CD14-positive monocyte (primary cell): ENCODE measurements around the gene ZNF888. TPM values are rescaled to one million over a fixed set of nuclear protein-coding genes. Genes with fewer than 3 reads are reported as not detected.
A peak's percentile ranks its signal among the peaks of the same experiment; 100 is the strongest.
"Not testable (repeated sequence)": the region's sequence is repeated elsewhere in the genome, so short reads cannot be mapped to it uniquely, and the experiment has no call there.

ENCODE experiments used
- DNase-seq, 3 donors: peaks; one replicate each; pipeline ENCODE4 v3.0.0-alpha.2; 2011 to 2022
- H2AFZ ChIP-seq: 2 replicates; pipeline ENCODE4 v1.6.0; 2012; ENCODE audit warnings: mild to moderate bottlenecking, low read depth, low read length, inconsistent platforms; ENCODE audit not compliant: insufficient read depth, poor library complexity, severe bottlenecking
- H3K27ac ChIP-seq, 2 donors: 1 replicate in 1 of 2; 2 replicates in 1 of 2; pipeline ENCODE4 v1.5.1; 2012 to 2013; ENCODE audit warnings: low read length in 2 of 2, control low read depth in 1 of 2, inconsistent platforms in 1 of 2, low read depth in 1 of 2, mild to moderate bottlenecking in 1 of 2
- H3K27me3 ChIP-seq, 2 donors: one replicate each; pipeline versions ENCODE4 v1.6.0 to v1.6.1; 2011 to 2013; ENCODE audit warnings: low read length in 2 of 2; ENCODE audit not compliant: control insufficient read depth in 2 of 2, insufficient read depth in 2 of 2
- H3K36me3 ChIP-seq, 2 donors: replicated peaks in 1 of 2; 1 replicate in 1 of 2; 2 replicates in 1 of 2; pipeline versions ENCODE4 v1.5.1 to v1.6.1; 2012 to 2013; ENCODE audit warnings: low read length in 2 of 2, control low read depth in 1 of 2, inconsistent platforms in 1 of 2, mild to moderate bottlenecking in 1 of 2; ENCODE audit not compliant: insufficient read depth in 2 of 2, control insufficient read depth in 1 of 2
- H3K4me1 ChIP-seq, 2 donors: 1 replicate in 1 of 2; 2 replicates in 1 of 2; pipeline versions ENCODE4 v1.5.1 to v1.6.1; 2012 to 2013; ENCODE audit warnings: low read length in 2 of 2, control low read depth in 1 of 2, inconsistent platforms in 1 of 2, mild to moderate bottlenecking in 1 of 2, moderate library complexity in 1 of 2; ENCODE audit not compliant: insufficient read depth in 2 of 2, control insufficient read depth in 1 of 2
- H3K4me2 ChIP-seq: replicated peaks from 2 replicates; pipeline ENCODE3; 2012; ENCODE audit warnings: low read length, moderate library complexity, mild to moderate bottlenecking; ENCODE audit not compliant: poor library complexity, severe bottlenecking; ENCODE audit errors: extremely low read depth
- H3K4me3 ChIP-seq, 3 experiments: fragments of 200-600 bp in 1 of 3; sonication (generic) in 1 of 3; replicated peaks in 1 of 3; 1 replicate in 2 of 3; 2 replicates in 1 of 3; pipeline ENCODE4 v1.5.1; 2011 to 2013; ENCODE audit warnings: low read length in 3 of 3, mild to moderate bottlenecking in 3 of 3, control low read depth in 2 of 3, low read depth in 2 of 3, inconsistent platforms in 1 of 3, moderate library complexity in 1 of 3
- H3K79me2 ChIP-seq: 2 replicates; pipeline ENCODE4 v1.6.0; 2012; ENCODE audit warnings: mild to moderate bottlenecking, control low read depth, inconsistent platforms, low read length, moderate library complexity; ENCODE audit not compliant: insufficient read depth
- H3K9ac ChIP-seq: 2 replicates; pipeline ENCODE4 v1.6.0; 2017; ENCODE audit warnings: low read length, mild to moderate bottlenecking; ENCODE audit not compliant: insufficient read depth, poor library complexity, severe bottlenecking
- H3K9me3 ChIP-seq, 2 donors: replicated peaks in 1 of 2; 1 replicate in 1 of 2; 2 replicates in 1 of 2; pipeline versions ENCODE4 v1.5.1 to v1.6.1; 2012 to 2013; ENCODE audit warnings: low read length in 2 of 2, control low read depth in 1 of 2; ENCODE audit not compliant: control insufficient read depth in 1 of 2, insufficient read depth in 1 of 2
- H4K20me1 ChIP-seq: 2 replicates; pipeline ENCODE4 v1.6.0; 2012; ENCODE audit warnings: mild to moderate bottlenecking, low read length, control low read depth, moderate library complexity; ENCODE audit not compliant: insufficient read depth
- H3K27ac Mint-ChIP-seq, 7 donors: one replicate each; pipeline ENCODE4 v1.8.0; 2020; ENCODE audit warnings: mild to moderate bottlenecking in 7 of 7, mixed read lengths in 7 of 7, moderate library complexity in 6 of 7, inconsistent platforms in 2 of 7
- H3K27me3 Mint-ChIP-seq, 3 donors: one replicate each; pipeline ENCODE4 v1.8.0; 2021 to 2022; ENCODE audit warnings: low read depth in 3 of 3, mild to moderate bottlenecking in 3 of 3, mixed read lengths in 3 of 3, moderate library complexity in 3 of 3, inconsistent platforms in 1 of 3
- H3K36me3 Mint-ChIP-seq, 2 donors: one replicate each; pipeline ENCODE4 v1.8.0; 2020; ENCODE audit warnings: mixed read lengths in 2 of 2, inconsistent platforms in 1 of 2, mild to moderate bottlenecking in 1 of 2
- H3K4me1 Mint-ChIP-seq: one replicate; pipeline ENCODE4 v1.8.0; 2020; ENCODE audit warnings: mild to moderate bottlenecking, mixed read lengths
- H3K4me3 Mint-ChIP-seq, 2 donors: one replicate each; pipeline ENCODE4 v1.8.0; 2020; ENCODE audit warnings: mild to moderate bottlenecking in 2 of 2, mixed read lengths in 2 of 2, moderate library complexity in 1 of 2
- H3K9me3 Mint-ChIP-seq, 7 donors: one replicate each; pipeline ENCODE4 v1.8.0; 2020 to 2022; ENCODE audit warnings: mixed read lengths in 7 of 7, mild to moderate bottlenecking in 6 of 7, moderate library complexity in 6 of 7, inconsistent platforms in 2 of 7
- WGBS: methylation state at CpG from one replicate; pipeline ENCODE4 v1.1.5; 2013; ENCODE audit warnings: missing lambda C conversion rate; ENCODE audit not compliant: insufficient coverage; 5-methylcytosine and 5-hydroxymethylcytosine counted together
- intact Hi-C, 2 donors: fragments of 100-400 bp; cut with micrococcal nuclease; formaldehyde crosslinking; loops; one replicate each; pipeline versions ENCODE4 v1.15.0 to v1.15.1; 2023
- polyA plus RNA-seq, 3 donors: library from polyadenylated mRNA; depleted of rRNA in 1 of 3; unstranded in 2 of 3; stranded (reverse) in 1 of 3; fragments of 300-500 nt in 2 of 3; fragments of >200 nt in 1 of 3; fragmentation: Illumina TruSeq in 2 of 3; gene quantifications; 1 replicate in 2 of 3; 2 replicates in 1 of 3; pipeline ENCODE4 v1.2.3, GENCODE V29; 2012 to 2021
- TF ChIP-seq, protein P1 (sequence below): fragments of 200-600 bp; IDR thresholded peaks from one replicate; pipeline ENCODE4 v1.8.0; 2022; ENCODE audit warnings: antibody characterized with exemption, mild to moderate bottlenecking

ZNF888 gene
- polyA plus RNA-seq, 3 donors: 0.71 to 1.7 (median 1.4) TPM

DNA sequence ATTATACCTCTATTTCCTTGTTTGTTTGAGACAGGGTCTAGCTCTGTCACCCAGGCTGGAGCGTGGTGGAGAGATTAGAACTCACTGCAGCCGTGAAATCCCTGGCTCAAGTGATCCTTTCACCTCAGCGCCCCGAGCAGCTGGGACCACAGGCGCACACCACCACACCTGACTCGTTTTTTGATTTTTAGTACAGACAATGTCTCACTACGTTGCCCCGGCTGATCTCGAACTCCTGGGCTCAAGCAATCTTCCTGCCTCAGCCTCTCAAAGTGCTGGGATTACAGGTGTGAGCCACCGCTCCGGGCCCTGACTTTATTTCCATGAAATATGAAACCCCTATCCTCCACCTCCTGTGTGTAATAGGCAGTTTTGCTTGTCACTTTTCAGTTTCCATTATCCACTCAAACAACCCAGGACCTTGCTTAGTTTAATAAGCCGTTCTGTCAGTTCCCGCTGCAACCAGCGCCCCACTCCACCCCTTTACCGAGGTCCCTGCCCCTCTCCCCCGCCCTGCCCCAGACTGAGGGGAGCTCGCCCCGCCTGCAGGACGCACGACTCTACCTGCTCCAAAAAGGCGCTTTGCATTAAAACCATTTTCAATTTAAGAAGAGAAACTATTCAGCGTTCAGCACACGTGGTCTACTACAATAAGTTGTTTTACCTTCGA, 22.6 kb upstream of the ZNF888 start:
- WGBS: 93% methylated on average over 15 of the region's 24 CpGs
- Histone ChIP-seq H3K4me1 (peaks cover 15 to 21% of the 10 kb centered on the region in 2 donors), H3K27ac (no peak overlapping the region), H3K27me3 (no peaks in the 10 kb centered on the region), H3K9me3 (peaks cover 54% of the 10 kb centered on the region in 2 donors), H3K9ac (no peak overlapping the region), H3K4me2 (no peak overlapping the region), H3K4me3 (no peak overlapping the region), H2AFZ (no peak overlapping the region), H3K79me2 (peaks cover 14% of the 10 kb centered on the region), H3K36me3 (peaks cover 3 to 18% of the 10 kb centered on the region in 2 donors), H4K20me1 (no peaks in the 10 kb centered on the region)
- peaks cover 3 to 10% (median 9%) of the 10 kb centered on the region in 3 donors for H3K27me3 Mint-ChIP-seq
- H3K27ac Mint-ChIP-seq: no peak overlapping the region
- peak overlapping the region in 1 of 2 donors; percentile 32 for H3K4me3 Mint-ChIP-seq
- no peak for DNase-seq
- TF ChIP-seq, protein P1, sequence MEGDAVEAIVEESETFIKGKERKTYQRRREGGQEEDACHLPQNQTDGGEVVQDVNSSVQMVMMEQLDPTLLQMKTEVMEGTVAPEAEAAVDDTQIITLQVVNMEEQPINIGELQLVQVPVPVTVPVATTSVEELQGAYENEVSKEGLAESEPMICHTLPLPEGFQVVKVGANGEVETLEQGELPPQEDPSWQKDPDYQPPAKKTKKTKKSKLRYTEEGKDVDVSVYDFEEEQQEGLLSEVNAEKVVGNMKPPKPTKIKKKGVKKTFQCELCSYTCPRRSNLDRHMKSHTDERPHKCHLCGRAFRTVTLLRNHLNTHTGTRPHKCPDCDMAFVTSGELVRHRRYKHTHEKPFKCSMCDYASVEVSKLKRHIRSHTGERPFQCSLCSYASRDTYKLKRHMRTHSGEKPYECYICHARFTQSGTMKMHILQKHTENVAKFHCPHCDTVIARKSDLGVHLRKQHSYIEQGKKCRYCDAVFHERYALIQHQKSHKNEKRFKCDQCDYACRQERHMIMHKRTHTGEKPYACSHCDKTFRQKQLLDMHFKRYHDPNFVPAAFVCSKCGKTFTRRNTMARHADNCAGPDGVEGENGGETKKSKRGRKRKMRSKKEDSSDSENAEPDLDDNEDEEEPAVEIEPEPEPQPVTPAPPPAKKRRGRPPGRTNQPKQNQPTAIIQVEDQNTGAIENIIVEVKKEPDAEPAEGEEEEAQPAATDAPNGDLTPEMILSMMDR: no peak
- intact Hi-C loops: loop anchor here in 1 of 2 donors (10.0 kb wide), 1 partner anchor 161 kb away; the partner anchor contains the start of gene ZNF600
- H3K36me3 Mint-ChIP-seq: peaks cover 7 to 9% of the 10 kb centered on the region in 2 donors
- H3K9me3 Mint-ChIP-seq: peaks cover 38 to 72% (median 69%) of the 10 kb centered on the region in 7 donors
- H3K4me1 Mint-ChIP-seq: peaks cover 27% of the 10 kb centered on the region

DNA sequence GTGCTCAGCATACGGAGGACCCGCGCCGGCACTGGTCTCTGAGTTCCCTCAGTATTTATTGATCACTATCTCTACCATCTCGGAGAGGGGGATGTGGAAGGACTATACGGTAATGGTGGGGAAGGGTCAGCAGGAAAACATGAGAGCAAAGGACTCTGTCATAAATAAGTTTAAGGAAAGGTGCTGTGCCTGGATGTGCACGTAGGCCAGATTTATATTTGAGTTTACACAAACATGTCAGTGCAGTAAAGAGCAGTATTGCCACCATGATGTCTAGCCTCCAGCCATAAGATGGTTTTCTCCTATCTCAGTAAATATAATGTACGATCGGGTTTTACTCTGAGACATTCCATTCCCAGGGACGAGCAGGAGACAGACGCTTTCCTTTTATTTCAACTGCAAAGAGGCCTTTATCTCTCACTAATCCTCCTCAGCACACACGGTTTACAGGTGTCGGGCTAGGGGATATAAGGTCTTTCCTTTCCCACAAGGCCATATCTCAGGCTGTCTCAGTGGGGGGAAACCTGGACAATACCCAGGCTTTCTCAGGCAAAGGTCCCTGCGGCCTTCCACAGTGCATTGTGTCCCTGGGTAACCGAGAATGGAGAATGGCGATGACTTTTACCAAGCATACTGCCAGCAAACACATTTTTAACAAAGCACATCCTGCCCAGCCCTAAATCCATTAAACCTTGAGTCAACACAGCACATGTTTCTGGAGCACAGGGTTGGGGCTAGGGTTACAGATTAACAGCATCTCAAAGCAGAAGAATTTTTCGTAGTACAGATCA, 21.7 kb upstream of the ZNF888 start:
- intact Hi-C loops: loop anchor here in 1 of 2 donors (5.0 to 10.0 kb wide), 2 partner anchors 160 to 252 kb away; partner anchors contain the start of gene ZNF600
- H4K20me1 ChIP-seq, H3K4me3 ChIP-seq, DNase-seq, H3K27ac ChIP-seq, H3K4me2 ChIP-seq, H3K36me3 Mint-ChIP-seq, H3K36me3 ChIP-seq, H3K9ac ChIP-seq, H3K27ac Mint-ChIP-seq, H2AFZ ChIP-seq, H3K4me3 Mint-ChIP-seq, H3K27me3 Mint-ChIP-seq, H3K27me3 ChIP-seq: not testable (repeated sequence)
- H3K4me1 ChIP-seq: peaks cover 17 to 27% of the 10 kb centered on the region in 2 donors
- H3K4me1 Mint-ChIP-seq: peaks cover 29% of the 10 kb centered on the region
- peaks cover 23% of the 10 kb centered on the region for H3K79me2 ChIP-seq
- peaks cover 45 to 54% of the 10 kb centered on the region in 2 donors for H3K9me3 ChIP-seq
- WGBS: 100% methylated on average over 5 of the region's 17 CpGs
- peaks cover 29 to 63% (median 60%) of the 10 kb centered on the region in 7 donors for H3K9me3 Mint-ChIP-seq
